Testis (tissue), 3 donors: Measurements from ENCODE around the gene TBKBP1. TPM values are rescaled to one million over a fixed set of nuclear protein-coding genes. Genes with fewer than 3 reads are reported as not detected.

ENCODE experiments used
- DNase-seq: peaks from one replicate; pipeline ENCODE4 v3.0.0-alpha.2; 2019
- H3K27ac ChIP-seq, 2 donors: fragments of 200-600 bp; sonication (generic); one replicate each; pipeline ENCODE4 v1.5.1; 2019
- H3K27me3 ChIP-seq: fragments of 200-600 bp; sonication (generic); one replicate; pipeline ENCODE4 v1.5.1; 2019
- H3K36me3 ChIP-seq: fragments of 200-600 bp; sonication (generic); one replicate; pipeline ENCODE4 v1.5.1; 2017; ENCODE audit warnings: low read depth; ENCODE audit errors: missing control alignments
- H3K4me1 ChIP-seq: fragments of 200-600 bp; sonication (generic); one replicate; pipeline ENCODE4 v1.5.1; 2019
- H3K4me3 ChIP-seq, 2 donors: fragments of 200-600 bp; sonication (generic); one replicate each; pipeline ENCODE4 v1.5.1; 2017 to 2019
- H3K9me3 ChIP-seq: fragments of 200-600 bp; sonication (generic); one replicate; pipeline ENCODE4 v1.5.1; 2017
- POLR2A ChIP-seq: fragments of 450-650 bp; IDR thresholded peaks from one replicate; pipeline ENCODE4 v1.6.1; 2017; ENCODE audit warnings: antibody characterized with exemption, mild to moderate bottlenecking, moderate library complexity
- WGBS, 2 donors: methylation state at CpG; one replicate each; pipeline ENCODE4 v1.1.5; 2018; 5-methylcytosine and 5-hydroxymethylcytosine counted together
- intact Hi-C: fragments of 100-400 bp; cut with DNase I; formaldehyde crosslinking; loops from one replicate; pipeline ENCODE4 v1.15.1; 2023; ENCODE audit warnings: low total_unique reads
- polyA plus RNA-seq: library from polyadenylated mRNA; stranded (reverse); fragments of 350-450 nt; fragmentation: Illumina TruSeq; extraction: RNeasy Lipid Tissue Mini Kit (QIAGEN cat#74804); gene quantifications from one replicate; pipeline ENCODE4 v1.2.3, GENCODE V29; 2014; ENCODE audit warnings: low read depth, low replicate concordance; ENCODE audit not compliant: insufficient read depth
- total RNA-seq, 2 donors: library from RNA; depleted of rRNA; stranded (reverse); fragments of >200 nt; gene quantifications; one replicate each; pipeline ENCODE4 v1.2.3, GENCODE V29; 2016
- TF ChIP-seq, protein P1 (sequence below), 3 experiments: fragments of 450-650 bp in 2 of 3; fragments of 200-600 bp in 1 of 3; sonication (generic) in 1 of 3; IDR thresholded peaks; one replicate each; pipeline ENCODE4 v1.5.1; 2016 to 2019; ENCODE audit warnings: antibody characterized with exemption in 3 of 3, mild to moderate bottlenecking in 2 of 3, moderate library complexity in 1 of 3

Gene TBKBP1
- total and polyA plus RNA-seq, 3 donors from 2014 or later: 21.9 to 23.3 (median 23.3) TPM

GRCh38 chr17:47703671-47704070 lies 9.7 kb downstream of the TBKBP1 start:
- TF ChIP-seq, protein P1, sequence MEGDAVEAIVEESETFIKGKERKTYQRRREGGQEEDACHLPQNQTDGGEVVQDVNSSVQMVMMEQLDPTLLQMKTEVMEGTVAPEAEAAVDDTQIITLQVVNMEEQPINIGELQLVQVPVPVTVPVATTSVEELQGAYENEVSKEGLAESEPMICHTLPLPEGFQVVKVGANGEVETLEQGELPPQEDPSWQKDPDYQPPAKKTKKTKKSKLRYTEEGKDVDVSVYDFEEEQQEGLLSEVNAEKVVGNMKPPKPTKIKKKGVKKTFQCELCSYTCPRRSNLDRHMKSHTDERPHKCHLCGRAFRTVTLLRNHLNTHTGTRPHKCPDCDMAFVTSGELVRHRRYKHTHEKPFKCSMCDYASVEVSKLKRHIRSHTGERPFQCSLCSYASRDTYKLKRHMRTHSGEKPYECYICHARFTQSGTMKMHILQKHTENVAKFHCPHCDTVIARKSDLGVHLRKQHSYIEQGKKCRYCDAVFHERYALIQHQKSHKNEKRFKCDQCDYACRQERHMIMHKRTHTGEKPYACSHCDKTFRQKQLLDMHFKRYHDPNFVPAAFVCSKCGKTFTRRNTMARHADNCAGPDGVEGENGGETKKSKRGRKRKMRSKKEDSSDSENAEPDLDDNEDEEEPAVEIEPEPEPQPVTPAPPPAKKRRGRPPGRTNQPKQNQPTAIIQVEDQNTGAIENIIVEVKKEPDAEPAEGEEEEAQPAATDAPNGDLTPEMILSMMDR (IDR thresholded peaks at IDR 0.05): no peak
- no peak for TF ChIP-seq POLR2A
- no peak for DNase-seq
- WGBS, 2 donors: 91% methylated on average over 5 of the region's 5 CpGs
- Histone ChIP-seq H3K4me1 (peaks cover 8% of the 10 kb centered on the region), H3K27ac (no peak overlapping the region), H3K27me3 (no peaks in the 10 kb centered on the region), H3K36me3 (no peaks in the 10 kb centered on the region), H3K4me3 (no peak overlapping the region), H3K9me3 (no peaks in the 10 kb centered on the region)
- intact Hi-C loops: no loop called here

- H3K4me1 ChIP-seq: peaks cover 8% of the 10 kb centered on the region
- no peak for DNase-seq
- 52 to 98% methylated on average over 9 to 14 of the region's 14 CpGs for WGBS, 2 donors
- no peak for TF ChIP-seq POLR2A
- TF ChIP-seq, protein P1 (IDR thresholded peaks at IDR 0.05): no peak
- intact Hi-C loops: no loop called here
- no peaks in the 10 kb centered on the region for H3K36me3 ChIP-seq
- H3K9me3 ChIP-seq: no peaks in the 10 kb centered on the region
- no peak overlapping the region for H3K4me3 ChIP-seq
- no peaks in the 10 kb centered on the region for H3K27me3 ChIP-seq
- H3K27ac ChIP-seq: no peak overlapping the region
These were observed 10.2 kb downstream of the TBKBP1 start for GRCh38 chr17:47704116-47704515.

- no peak overlapping the region for H3K27ac ChIP-seq
- DNase-seq: no peak
- no peaks in the 10 kb centered on the region for H3K36me3 ChIP-seq
- H3K4me3 ChIP-seq: no peak overlapping the region
- no peaks in the 10 kb centered on the region for H3K9me3 ChIP-seq
- no peaks in the 10 kb centered on the region for H3K27me3 ChIP-seq
- H3K4me1 ChIP-seq: peaks cover 8% of the 10 kb centered on the region
- TF ChIP-seq POLR2A: no peak
- TF ChIP-seq, protein P1 (IDR thresholded peaks at IDR 0.05): no peak
- intact Hi-C loops: no loop called here
- 71 to 74% methylated on average over 6 of the region's 6 CpGs for WGBS, 2 donors
These were observed 10.8 kb downstream of the TBKBP1 start for GRCh38 chr17:47704736-47705135.

GRCh38 chr17:47705536-47706530 lies 11.9 kb downstream of the TBKBP1 start:
- no peaks in the 10 kb centered on the region for H3K27me3 ChIP-seq
- 78 to 79% methylated on average over 11 to 12 of the region's 12 CpGs for WGBS, 2 donors
- no peaks in the 10 kb centered on the region for H3K36me3 ChIP-seq
- no peak overlapping the region for H3K27ac ChIP-seq
- intact Hi-C loops: no loop called here
- H3K4me1 ChIP-seq: peaks cover 8% of the 10 kb centered on the region
- TF ChIP-seq, protein P1 (IDR thresholded peaks at IDR 0.05): no peak
- no peak for TF ChIP-seq POLR2A
- no peaks in the 10 kb centered on the region for H3K9me3 ChIP-seq
- no peak overlapping the region for H3K4me3 ChIP-seq
- DNase-seq: no peak
